GM21390 (cell line): ENCODE data around the gene GABRB3.
"Not testable (repeated sequence)": the region's sequence is repeated elsewhere in the genome, so short reads cannot be mapped to it uniquely, and the experiment has no call there.

Experiments used
- ATAC-seq: cut with Tn5 transposase; IDR thresholded peaks from one replicate; pipeline ENCODE4 v1.9.1; 2021; ENCODE audit not compliant: unreplicated experiment

GABRB3 gene

DNA sequence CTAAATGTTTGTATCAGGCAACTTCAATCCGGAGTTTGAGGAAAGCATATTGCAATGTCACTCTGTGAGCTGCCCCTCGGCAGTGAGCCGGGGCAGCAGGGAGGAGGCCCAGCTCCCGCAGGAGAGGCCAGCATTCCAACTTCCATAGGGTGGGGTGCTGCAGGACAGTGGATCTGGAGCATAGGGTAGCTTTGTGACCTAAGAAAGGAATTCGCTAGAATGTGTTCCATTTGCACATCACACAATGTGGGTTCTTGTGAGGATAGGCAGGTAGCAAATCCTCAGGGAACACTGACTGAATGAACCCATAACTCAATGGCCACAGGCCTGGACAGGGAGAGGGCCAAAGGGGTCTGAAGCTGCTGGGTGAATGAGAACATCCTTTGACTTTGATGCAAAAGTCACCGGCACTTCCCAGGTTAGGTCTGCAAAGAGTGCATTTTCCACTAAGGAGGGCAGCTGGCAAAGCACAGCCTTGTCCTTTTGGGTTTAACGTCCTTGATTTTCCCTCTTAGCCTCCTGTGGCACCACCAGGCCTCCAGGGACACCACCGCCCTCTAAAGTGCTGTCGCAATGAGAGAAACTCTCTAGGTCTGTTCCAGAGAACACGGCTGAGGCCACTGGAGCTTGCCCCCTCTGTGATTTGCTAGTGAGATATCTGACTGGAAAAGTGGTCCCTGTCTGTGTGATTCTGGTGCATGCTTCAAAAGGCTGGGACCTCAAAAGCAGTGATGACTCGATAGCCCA is 36.2 kb downstream of the GABRB3 start:
- no peak for ATAC-seq

DNA sequence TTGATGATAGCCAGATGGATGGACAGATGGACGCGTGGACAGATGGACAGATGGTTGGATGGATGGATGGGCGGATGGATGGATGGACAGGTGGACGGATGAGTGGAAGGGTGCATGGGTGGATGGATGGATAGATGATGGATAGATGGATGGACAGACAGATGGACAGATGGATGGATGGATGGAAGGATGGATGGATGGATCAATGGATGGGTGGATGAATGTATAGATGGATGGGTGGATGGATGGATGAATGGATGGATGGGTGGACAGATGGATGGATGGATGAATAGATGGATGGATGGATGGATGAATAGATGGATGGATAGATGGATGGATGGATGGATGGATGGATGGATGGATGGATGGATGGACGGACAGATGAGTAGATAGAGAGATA is 40.9 kb downstream of the GABRB3 start:
- no peak for ATAC-seq

DNA sequence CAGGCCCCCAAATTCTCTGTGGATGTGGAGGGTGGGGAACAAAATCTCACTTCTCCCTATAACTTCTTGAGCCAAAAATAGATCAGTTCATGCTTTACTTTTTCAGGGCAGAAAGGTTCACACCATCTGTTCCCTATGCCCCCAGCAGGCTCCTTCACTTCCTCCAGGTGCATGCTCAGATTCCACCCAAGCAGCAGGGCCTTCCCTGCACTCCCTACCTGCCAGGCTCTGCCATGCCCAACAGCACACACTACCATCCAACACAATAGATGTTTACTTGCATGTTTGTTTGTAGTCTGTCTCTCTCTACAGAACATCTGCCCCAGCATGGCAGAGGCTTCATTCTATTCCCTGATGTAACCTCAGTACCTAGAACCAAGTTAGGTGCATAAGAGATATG is 43.3 kb downstream of the GABRB3 start:
- ATAC-seq: no peak

DNA sequence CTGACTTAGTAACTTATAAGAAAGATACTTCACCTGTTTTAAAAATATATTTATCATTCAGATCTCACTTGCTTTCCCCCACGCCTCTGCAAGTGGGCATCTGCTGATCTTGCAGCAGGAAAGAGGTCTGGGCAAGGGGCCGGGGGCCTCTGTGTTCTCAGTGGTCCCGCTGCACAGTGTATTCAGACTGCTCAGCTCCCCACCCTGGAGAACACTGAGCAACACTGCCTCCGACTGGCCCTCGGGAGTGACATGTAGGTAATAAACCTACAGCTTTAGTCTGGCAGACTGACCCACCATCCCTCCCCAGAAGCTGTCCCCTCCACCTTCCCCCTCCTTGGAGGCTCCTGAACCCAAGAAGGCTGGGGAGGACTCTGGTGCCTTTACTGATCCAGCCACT is 43.8 kb downstream of the GABRB3 start:
- no peak for ATAC-seq

DNA sequence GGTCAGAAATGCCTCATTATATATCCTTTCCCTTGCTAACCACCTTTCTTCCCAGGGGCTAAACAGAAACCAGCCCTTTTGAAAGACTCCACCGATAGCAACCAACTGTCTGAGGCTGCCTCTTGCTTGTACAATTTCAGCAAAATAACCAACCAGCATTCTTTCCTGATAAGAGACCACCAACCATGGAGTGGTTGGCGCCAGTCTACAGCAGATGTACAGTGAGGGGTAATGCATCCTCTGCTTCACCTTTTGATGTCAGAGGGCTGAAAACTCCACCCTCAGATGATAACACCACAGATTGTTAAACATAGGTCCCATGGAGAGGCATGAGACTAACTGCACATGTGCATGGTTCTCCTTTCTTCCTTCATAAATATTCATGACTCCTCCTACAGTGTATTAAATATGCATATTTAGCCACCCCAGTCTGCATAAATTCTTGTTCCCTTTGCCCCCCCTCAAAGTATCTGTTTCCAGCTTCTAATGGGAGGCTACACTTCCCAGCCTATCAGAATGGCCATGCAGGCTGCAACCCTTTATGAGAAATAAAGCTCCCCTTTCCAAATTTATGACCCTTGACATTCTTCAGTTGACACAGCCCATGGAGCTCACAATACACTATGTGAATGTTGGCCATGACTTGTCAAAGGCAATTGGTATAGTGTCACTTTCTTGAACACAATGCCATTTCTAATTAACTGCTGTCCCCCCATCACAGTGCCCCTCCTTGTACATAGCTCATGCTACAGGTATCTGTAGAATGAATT is 48.3 kb downstream of the GABRB3 start:
- no peak for ATAC-seq

DNA sequence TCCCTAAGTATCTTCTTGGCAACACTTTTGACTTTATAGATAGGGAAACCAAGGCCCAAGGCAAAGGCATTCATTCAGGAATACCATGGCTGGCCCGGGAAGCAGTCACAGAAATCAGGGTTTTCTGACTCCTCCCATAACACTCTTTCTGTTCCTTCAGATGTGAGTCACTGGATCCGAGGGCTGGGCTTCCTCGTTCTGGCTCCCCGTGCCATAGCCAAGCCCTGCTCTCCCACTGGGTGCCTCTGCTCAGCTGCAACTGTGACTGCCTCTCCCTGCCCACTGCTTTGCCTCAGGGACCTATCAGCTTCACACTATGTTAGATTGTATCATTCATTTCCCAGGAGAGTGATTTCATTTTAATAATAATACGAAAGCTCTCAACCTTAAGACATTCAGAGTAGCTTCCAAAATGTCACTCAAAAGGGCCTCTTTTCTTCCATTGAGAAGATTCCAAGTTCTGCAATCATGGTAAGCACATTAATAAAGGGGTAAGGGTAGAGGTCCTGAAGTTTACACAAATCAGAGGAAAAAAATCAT is 50.2 kb downstream of the GABRB3 start:
- no peak for ATAC-seq

DNA sequence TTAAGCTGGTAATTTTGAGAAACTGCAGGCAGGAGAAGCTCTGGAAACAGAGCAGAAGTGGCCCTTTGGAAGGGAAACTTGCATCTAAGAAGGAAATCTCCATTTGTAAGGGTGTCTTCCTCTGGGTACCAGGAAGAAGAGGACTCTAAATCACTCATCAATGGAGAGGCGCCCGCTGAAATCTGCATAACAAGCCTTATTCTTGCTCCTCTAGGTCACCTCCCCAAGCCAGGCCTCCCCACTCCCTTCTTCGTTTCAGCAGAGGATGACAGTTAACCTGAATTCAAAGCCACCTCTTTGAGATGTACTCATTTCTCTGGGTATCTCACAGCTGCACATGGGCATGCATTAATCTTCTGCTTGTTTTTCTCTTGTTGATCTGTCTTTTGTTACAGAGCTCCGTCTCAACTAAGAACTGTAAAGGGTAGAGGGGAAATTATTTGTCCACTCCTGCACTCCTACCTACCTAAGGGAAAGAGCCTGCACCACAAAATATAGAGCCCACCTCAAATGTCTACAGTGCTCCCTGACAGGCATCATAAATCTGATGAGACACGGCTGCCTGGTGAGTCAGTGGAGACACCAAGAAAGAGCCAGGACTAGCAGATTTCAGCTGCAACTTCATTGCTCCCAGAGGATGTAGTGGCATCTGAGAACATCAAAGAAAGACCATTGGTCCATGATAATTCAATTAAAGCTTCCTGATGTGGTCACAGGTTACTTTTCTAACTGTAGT is 51.5 kb downstream of the GABRB3 start:
- ATAC-seq: no peak

DNA sequence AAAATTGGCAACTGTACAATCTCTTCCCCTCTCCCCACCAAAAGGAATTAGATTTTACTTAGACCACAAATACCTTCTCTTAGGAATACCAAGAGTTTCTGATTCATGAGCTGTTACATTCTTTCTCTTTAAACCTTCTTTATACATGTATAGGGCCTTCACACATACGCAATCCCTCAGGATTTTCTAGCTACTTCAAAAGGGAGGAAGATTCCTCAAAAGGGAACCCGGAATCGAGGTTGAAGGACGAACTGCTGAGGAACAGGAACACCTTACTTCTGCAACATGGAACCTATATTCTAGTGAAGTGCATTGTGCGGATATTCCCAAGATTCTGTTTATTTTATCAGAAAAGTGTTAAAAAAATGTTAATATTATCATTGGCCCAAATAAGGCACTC is 52.3 kb downstream of the GABRB3 start:
- no peak for ATAC-seq

DNA sequence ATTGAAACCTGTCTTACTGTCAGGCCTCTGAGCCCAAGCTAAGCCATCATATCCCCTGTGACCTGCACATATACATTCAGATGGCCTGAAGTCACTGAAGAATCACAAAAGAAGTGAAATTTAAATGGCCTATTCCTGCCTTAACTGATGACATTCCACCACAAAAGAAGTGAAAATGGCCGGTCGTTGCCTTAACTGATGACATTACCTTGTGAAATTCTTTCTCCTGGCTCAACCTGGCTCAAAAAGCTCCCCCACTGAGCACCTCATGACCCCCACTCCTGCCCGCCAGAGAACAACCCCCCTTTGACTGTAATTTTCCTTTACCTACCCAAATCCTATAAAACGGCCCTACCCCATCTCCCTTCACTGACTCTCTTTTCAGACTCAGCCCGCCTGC is 53.0 kb downstream of the GABRB3 start:
- not testable (repeated sequence) for ATAC-seq

DNA sequence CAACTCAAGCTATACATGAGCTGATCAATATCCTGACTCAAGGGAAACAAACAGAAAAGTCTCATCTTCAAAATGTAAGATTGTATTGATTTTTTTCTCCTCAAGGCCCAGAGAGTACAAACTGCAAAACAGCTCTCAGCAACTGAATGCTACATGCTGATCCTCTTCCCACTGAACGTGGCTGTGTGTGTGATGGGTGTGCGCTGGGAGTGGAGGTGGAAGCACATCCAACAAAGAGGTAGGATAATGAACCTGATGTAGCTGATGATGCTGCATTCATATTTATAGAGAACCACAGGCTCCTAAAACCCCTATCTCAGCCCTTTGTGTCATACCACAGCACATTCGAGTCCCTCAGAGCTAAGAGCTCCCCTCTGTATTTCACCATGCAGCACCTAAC is 56.8 kb downstream of the GABRB3 start:
- no peak for ATAC-seq

DNA sequence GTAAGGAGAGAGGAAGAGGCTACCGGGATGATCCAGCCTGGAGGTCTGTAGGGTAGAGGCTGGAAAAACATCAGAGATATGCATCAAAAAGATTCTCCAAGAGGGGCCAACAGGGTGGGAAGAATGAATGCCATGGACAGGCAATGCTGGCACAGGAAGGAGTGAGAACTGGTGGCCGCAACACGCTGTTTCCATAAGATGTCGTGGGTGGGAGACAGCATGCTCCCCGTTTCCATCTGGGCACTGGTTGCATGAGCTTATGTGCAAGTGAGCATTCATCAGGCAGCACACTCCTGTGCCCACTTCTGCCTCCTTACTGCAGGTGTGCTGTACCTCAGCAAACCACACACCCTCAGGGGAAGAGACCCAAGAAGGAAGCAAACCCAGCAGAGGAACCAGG is 59.4 kb downstream of the GABRB3 start:
- no peak for ATAC-seq

DNA sequence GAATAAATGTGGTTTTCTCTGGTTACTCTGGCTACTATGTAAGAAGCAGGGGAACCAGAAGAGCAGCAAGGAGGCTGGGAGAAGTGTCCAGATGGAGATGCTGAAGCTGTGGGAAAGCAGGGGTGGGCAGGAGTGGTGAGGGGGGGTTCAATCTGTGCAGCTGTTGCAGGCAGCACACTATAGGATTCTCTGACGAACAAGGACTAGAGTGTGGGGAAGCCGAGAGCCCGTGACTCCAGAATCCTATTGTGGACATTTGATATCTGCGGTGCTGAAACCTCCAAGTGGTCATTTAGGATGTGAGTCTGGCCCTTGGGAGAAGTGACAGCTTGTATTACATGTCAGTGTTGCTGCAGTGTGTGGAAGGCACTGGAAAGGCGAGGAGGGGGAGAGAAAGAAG is 60.5 kb downstream of the GABRB3 start:
- no peak for ATAC-seq

DNA sequence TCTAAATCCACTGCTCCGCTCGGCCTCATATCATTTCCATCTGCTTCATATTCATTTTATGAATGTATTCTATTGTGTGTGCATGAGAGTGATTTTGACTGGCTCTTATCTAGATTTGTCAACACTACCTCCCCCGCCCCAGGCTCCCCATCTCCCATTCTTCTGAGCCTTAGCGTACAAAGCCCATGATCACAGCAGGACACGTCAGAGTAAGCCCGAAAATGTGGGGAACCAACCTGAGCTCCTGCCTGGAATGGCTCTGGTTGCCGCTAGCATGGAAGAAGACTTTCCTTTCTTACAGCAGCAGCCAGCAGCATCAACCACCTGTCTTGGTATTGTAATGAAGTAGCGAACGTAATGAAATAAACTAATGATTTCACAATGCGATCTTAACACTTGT is 61.4 kb downstream of the GABRB3 start:
- no peak for ATAC-seq

DNA sequence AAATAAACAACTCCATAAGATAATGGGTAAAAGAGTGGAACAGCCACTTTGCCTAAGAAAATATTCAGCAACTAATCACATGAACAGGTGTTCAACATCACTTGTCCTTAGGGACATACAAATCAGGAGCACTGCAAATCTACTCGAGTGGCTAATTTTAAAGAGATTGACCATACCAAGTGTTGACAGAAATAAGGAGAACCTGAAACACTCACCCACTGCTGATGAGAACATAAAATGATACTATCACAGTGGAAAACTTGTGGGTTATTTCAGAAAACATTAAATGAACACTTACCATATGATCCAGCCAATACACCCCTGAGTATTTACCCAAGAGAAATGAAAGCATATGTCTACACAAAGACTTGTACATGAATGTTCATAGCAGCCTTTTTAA is 70.5 kb downstream of the GABRB3 start:
- no peak for ATAC-seq

DNA sequence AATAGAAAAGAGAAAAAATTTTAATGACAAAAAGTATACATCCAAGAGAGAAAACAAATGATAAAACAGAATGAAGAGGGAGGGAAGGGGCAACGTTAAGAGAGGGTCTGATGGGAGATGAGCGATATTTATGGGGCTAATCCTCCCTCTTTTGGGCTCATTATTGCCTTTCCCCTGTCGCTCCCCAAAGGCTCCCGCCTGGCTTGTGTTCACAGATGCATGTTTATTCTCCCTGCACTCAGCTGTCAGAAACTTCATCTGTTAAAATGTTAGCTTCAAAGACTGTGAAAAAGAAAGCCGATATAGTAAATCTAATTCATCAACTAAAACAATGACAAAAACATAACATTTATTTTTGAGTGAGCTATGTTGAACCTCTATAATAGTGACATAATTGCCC is 74.3 kb downstream of the GABRB3 start:
- no peak for ATAC-seq

DNA sequence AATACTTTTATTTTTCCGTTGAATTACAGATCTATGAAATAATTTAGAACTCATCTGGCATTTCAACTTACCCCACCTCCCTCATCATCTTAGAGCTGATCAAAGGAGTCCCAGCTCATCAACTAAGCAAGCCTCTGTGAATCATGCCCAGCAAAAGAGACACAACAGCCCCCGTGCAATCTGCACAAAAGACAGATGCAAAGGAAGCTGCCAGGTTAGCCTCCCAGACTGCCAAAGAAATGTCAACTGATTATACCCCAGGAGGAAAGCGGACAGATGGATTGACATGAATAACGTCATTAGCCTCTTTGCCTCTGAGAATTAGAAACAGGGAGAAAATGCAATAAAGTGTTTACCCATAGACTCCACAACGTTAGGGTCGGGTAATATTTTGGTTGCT is 75.0 kb downstream of the GABRB3 start:
- ATAC-seq: no peak

DNA sequence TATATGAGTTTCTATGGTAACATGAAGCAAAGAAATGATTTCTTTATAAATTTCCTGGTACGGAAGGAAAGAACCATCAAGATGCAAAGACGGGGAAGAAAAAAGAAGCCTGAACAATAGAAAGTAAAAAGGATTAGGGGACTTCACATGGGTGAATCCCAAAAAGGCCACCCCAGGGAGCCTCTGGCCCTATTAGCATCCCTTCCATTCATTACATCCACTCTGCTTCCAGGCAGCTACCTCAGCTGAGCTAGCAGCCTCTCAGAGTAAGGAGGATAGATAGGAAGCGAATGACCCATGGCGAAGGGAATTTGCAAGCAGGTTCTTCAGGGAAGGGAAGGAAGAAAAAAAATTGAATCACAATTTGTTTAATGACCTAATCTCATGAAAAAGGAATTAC is 81.6 kb downstream of the GABRB3 start:
- no peak for ATAC-seq

DNA sequence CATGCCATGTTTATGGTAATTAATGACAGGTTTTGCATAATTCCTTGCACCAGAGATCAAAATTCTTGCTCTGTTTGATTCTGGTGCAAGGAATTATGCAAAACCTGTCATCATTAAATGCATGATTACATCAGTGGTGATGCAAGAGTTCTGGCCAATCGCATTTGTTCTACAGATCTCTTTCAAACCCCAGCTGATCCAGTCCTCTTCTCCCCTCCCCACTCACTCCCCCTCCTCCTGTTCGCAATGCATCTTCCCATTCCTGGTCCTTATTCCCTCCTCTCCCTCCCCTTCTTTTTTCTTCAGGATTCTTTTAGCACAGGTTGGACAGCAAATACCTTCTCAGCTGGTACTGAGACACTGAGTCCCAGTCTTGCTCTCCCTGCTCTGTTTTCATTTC is 82.1 kb downstream of the GABRB3 start:
- no peak for ATAC-seq

DNA sequence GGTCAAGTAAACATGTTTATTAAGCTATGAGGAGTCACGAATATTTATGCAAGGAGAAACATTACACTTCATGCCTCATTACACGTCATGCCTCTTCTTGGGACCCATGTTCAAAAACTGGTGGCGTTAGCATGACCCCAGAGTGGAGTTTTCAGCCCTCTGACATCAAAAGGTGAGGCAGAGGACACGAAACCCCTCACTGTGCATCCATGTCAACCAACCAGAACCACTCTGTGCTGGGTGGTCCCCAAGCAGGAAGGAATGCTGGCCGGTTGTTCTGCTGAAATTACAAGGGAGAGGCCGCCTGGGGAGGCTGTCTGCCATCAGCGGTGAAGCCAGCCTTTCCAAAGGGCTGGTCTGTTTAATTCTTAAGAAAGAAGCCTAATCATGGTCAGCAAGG is 83.4 kb downstream of the GABRB3 start:
- no peak for ATAC-seq

DNA sequence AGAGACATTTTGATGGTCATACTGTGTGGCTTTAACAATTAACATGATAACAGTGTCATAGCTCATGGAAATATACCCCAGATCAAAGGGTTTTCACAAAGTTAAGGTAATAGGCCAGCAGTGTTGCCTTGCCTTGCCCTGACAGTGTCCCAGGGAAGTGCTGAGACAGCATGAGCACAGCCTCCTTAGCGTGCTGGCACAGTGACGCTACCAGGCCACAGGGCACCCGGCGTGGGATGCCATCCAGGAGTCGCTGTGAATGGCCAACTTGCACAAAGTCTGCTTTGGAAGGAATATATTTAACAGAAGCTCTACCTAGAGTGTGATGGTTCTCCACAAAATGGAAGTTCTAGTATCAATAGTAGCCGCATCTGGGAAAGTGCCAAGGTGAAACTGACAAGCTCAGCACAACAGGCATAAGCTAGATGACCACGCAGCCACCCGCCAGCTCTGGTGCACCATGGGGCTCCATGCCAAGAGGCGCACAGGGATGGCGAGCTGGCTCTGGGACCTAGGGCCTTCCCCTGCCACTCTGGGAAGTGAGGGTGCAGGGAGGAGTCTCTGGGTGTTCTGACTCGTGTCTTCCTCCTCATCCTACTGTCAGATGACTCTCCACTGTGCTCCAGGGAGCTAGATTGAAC is 86.2 kb downstream of the GABRB3 start:
- ATAC-seq: no peak

DNA sequence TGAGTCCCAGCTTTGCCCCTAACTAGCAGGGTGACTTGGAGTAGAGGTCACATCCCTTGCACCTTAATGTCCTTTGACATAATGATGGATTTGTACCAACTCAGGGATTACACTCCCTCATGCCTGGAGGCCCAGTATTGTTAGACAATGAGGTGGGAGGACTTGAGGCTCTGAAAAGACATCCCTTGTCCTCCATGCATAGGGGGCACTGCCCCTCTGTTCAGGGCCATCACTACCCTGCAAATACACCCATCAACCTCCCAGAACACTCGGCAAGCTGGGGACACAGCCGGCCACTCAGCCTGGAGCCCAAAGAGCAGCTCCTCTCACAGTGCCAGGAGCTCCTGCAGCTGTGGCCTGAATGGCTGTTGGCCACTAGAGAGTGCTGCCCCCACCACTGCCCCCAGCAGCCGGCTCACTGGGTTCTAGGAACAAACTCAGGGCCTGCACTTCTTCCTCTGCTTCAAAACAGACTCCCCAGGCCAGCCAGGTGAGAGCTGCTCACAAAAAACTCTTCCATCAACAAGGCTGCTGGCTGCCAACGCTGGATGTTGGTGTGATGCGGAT is 90.2 kb downstream of the GABRB3 start:
- no peak for ATAC-seq
